HG02678 (cell line): Measurements from ENCODE around the gene GRK7.
A peak's percentile ranks its signal among the peaks of the same experiment; 100 is the strongest.
"Not testable (repeated sequence)": the region's sequence is repeated elsewhere in the genome, so short reads cannot be mapped to it uniquely, and the experiment has no call there.

Source experiments
- ATAC-seq: cut with Tn5 transposase; IDR thresholded peaks from one replicate; pipeline ENCODE4 v1.9.1; 2021; ENCODE audit warnings: mild to moderate bottlenecking, moderate library complexity; ENCODE audit not compliant: unreplicated experiment

The GRK7 gene

GRCh38 chr3:141795276-141795675 lies 32.1 kb downstream of the GRK7 start:
- no peak for ATAC-seq

- no peak for ATAC-seq
Measured at GRCh38 chr3:141795741-141796080, 32.5 kb downstream of the GRK7 start.

- peak; percentile 98 for ATAC-seq
Measured at GRCh38 chr3:141796081-141796888, 33.1 kb downstream of the GRK7 start.

GRCh38 chr3:141796889-141797781 lies 33.9 kb downstream of the GRK7 start:
- ATAC-seq = peak; percentile 21

GRCh38 chr3:141797819-141798447 lies 34.7 kb downstream of the GRK7 start:
- no peak for ATAC-seq

- ATAC-seq = no peak
Measured at GRCh38 chr3:141798448-141798845, 35.2 kb downstream of the GRK7 start.

GRCh38 chr3:141802316-141803077 lies 39.3 kb downstream of the GRK7 start:
- ATAC-seq = no peak

- not testable (repeated sequence) for ATAC-seq
Measured at GRCh38 chr3:141803538-141803937, 40.3 kb downstream of the GRK7 start.

GRCh38 chr3:141804447-141804777 lies 41.2 kb downstream of the GRK7 start:
- ATAC-seq = no peak

- no peak for ATAC-seq
Measured at GRCh38 chr3:141804778-141805639, 41.8 kb downstream of the GRK7 start.

GRCh38 chr3:141807277-141808033 lies 44.2 kb downstream of the GRK7 start:
- ATAC-seq = no peak

- no peak for ATAC-seq
Measured at GRCh38 chr3:141808586-141808985, 45.4 kb downstream of the GRK7 start.

- no peak for ATAC-seq
Measured at GRCh38 chr3:141810161-141810560, 47.0 kb downstream of the GRK7 start.

GRCh38 chr3:141811348-141811747 lies 48.1 kb downstream of the GRK7 start:
- no peak for ATAC-seq

- ATAC-seq = no peak
Measured at GRCh38 chr3:141812084-141812483, 48.9 kb downstream of the GRK7 start.

GRCh38 chr3:141812586-141812985 lies 49.4 kb downstream of the GRK7 start:
- ATAC-seq = no peak
